NCI-H748 (cell line): ENCODE measurements around the gene INO80.

Experiments
- DNase-seq: peaks from one replicate; lab custom pipeline; 2025; ENCODE audit not compliant: unreplicated experiment; lab: John Stamatoyannopoulos, UW

The INO80 gene

DNA sequence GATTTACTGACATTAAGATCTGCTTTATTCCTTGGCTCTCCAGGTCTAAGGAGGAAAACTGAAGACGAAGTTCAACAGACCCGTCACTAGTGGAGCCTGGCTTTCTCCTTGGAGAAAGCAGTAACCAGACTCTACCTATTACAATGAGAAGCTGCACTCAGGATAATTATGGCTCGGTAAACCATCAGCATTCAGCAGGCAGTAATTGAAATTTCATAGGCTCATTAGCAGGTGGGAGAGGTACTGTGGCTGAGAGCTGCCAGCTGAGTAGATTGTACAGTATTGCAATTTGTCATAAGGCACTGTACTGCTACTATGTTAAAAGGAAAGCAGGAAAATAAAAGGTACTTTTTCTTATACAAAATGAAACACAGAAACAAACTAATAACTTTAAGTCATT is 111.6 kb downstream of the INO80 start:
- peak; percentile 21 for DNase-seq

- DNase-seq, result no peak
These were observed 114.4 kb downstream of the INO80 start for GRCh38 chr15:41001524-41002214.

GRCh38 chr15:40999190-40999589 is 116.9 kb downstream of the INO80 start:
- DNase-seq, result no peak

DNA sequence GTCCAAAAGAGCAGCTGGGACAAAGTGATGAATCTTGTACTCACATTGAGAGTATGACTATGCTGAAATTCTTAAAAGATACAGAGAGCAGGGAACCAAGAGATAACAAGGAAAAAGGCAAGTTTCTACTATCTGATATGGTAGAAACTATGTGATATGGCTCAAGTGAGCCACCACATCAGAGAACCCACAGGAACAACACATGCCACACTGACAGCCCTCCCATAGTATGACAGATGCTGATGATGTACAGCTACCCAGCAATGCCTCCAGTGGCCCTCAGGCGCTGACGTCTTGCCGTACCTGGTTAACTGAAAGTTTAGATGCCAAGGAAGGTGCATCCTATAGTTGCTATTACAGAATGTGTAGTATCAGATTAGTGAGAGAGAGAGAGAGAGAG is 120.4 kb downstream of the INO80 start:
- DNase-seq, result no peak

- no peak for DNase-seq
These were observed 123.3 kb downstream of the INO80 start for GRCh38 chr15:40992825-40993224.

- no peak for DNase-seq
These were observed 123.8 kb downstream of the INO80 start for GRCh38 chr15:40992241-40992741.

DNA sequence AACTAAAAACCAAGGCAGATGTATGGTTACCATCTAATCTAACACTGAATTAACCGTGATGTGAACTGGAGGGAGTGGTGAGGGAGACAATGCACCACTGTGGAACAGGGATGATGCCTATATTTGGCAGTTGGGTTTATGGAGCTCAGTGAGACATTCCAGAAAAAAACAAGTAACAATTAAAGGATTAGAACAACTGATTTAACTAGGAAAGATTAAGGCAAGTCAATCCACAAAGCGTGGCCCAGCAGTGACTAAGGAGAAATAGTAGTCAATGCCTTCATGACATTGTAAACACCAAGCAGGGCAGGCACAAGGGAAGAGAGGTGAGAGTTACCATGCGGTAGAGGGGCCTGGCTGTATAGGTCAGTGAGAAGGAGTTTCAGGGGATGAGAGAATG is 124.7 kb downstream of the INO80 start:
- no peak for DNase-seq

- no peak for DNase-seq
These were observed 125.3 kb downstream of the INO80 start for GRCh38 chr15:40990789-40991188.

GRCh38 chr15:40990080-40990479 is 126.0 kb downstream of the INO80 start:
- no peak for DNase-seq

GRCh38 chr15:40988156-40988555 is 127.9 kb downstream of the INO80 start:
- DNase-seq, result no peak

DNA sequence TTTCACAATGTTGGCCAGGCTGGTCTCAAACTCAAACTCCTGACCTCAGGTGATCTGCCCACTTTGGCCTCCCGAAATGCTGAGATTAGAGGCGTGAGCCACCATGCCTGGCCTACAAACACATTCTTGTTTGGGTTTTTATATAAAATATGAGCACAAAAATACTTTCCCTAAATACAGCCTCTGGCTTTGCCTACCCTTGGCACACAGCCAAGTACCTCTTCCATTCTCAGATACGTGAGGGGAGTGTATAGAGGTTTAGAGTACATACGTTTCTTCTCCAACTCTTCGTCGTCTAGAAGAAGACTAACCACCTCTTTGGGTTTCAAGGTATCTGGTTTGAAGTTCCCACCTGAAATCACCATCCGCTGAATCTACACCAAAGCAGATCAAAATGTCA is 129.3 kb downstream of the INO80 start:
- no peak for DNase-seq

GRCh38 chr15:40985541-40986330 is 130.3 kb downstream of the INO80 start:
- DNase-seq, result no peak

GRCh38 chr15:40984964-40985363 is 131.1 kb downstream of the INO80 start:
- no peak for DNase-seq

DNA sequence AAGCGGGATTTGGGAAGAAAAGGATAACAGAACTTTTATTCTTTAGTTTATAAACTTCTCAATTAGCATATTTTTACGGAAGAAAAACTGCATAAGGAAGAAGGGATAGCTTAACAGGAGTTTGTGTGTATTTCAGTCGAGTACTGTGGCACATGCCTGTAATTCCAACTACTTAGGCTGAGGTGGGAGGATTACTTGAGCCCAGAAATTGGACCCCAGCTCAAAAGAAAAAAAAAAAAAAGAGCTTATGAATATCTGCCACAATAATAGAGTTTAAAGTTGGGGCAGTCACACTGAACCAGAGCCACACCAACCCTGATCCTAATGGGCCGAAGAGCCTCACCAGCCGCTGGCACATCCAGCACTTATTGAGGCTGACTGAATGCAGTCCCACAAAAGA is 131.7 kb downstream of the INO80 start:
- DNase-seq, result no peak

GRCh38 chr15:40982855-40983254 is 133.2 kb downstream of the INO80 start:
- DNase-seq, result no peak

- DNase-seq, result no peak
These were observed 134.9 kb downstream of the INO80 start for GRCh38 chr15:40981186-40981585.

GRCh38 chr15:40978562-40978961 is 137.5 kb downstream of the INO80 start:
- DNase-seq, result no peak

GRCh38 chr15:40978141-40978540 is 137.9 kb downstream of the INO80 start:
- DNase-seq, result no peak

DNA sequence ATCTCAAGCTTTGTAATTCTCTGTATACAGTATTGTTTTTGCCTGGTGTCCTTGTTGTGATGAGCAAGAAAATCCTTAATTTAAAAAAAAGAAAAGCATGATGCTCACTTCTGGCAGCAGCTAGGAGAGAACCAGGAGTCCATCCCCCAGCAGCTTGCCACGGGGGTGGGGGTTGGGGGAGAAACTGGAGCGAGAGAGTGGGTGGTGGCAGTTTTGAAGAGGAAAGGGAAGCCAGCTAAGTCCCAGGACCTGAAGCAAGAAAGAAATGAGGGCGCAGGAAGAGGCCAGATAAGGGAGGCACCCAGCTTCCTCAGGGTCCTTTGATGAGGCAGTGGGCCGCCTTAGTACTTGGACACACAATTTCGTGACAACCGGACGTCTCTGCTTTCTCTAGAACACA is 139.3 kb downstream of the INO80 start:
- DNase-seq, result no peak

- DNase-seq, result no peak
These were observed 141.2 kb downstream of the INO80 start for GRCh38 chr15:40974879-40975278.

- no peak for DNase-seq
These were observed 146.7 kb downstream of the INO80 start for GRCh38 chr15:40969363-40969762.

GRCh38 chr15:40968290-40969085 is 147.6 kb downstream of the INO80 start:
- DNase-seq, result no peak
